HG02610 (cell line): ENCODE results near the gene CENPX.

ENCODE experiments used
- ATAC-seq: cut with Tn5 transposase; IDR thresholded peaks from one replicate; pipeline ENCODE4 v1.9.1; 2021; ENCODE audit warnings: mild to moderate bottlenecking, moderate library complexity; ENCODE audit not compliant: unreplicated experiment

The CENPX gene

GRCh38 chr17:82022310-82022980 lies at the start of gene CENPX:
CENPX (minus strand) TSS chr17:82022878; CDS start chr17:82022861, 17 bp downstream.
- no peak for ATAC-seq

- no peak for ATAC-seq
These were observed 47.9 kb upstream of the CENPX start for GRCh38 chr17:82070611-82071010.

- ATAC-seq = peak; percentile 52
These were observed 43.1 kb upstream of the CENPX start, which contains the start of gene DUS1L for GRCh38 chr17:82065638-82066303. DUS1L (minus strand) TSS chr17:82065804; CDS start chr17:82065059, 745 bp downstream.

- peak; percentile 23 for ATAC-seq
These were observed 42.5 kb upstream of the CENPX start for GRCh38 chr17:82065193-82065637.

GRCh38 chr17:82064433-82065192 lies 41.9 kb upstream of the CENPX start:
- no peak for ATAC-seq

GRCh38 chr17:82063424-82064415 lies 41.0 kb upstream of the CENPX start:
- no peak for ATAC-seq

GRCh38 chr17:82062984-82063368 lies 40.3 kb upstream of the CENPX start:
- no peak for ATAC-seq

GRCh38 chr17:82062076-82062983 lies 39.7 kb upstream of the CENPX start:
- ATAC-seq = no peak

GRCh38 chr17:82061047-82061925 lies 38.6 kb upstream of the CENPX start:
- no peak for ATAC-seq

GRCh38 chr17:82060614-82061013 lies 37.9 kb upstream of the CENPX start:
- ATAC-seq = no peak

- ATAC-seq = no peak
These were observed 37.3 kb upstream of the CENPX start for GRCh38 chr17:82060001-82060380.

- ATAC-seq = no peak
These were observed 36.8 kb upstream of the CENPX start for GRCh38 chr17:82059272-82060000.

- ATAC-seq = no peak
These were observed 36.2 kb upstream of the CENPX start for GRCh38 chr17:82058855-82059249.

- ATAC-seq = no peak
These were observed 35.7 kb upstream of the CENPX start for GRCh38 chr17:82058230-82058854.

GRCh38 chr17:82056729-82057621 lies 34.3 kb upstream of the CENPX start:
- ATAC-seq = no peak

- no peak for ATAC-seq
These were observed 33.5 kb upstream of the CENPX start for GRCh38 chr17:82055965-82056728.
